CD14-positive monocyte (primary cell): ENCODE data around the gene PRAC2. TPM values are rescaled to one million over a fixed set of nuclear protein-coding genes. Genes with fewer than 3 reads are reported as not detected.

Experiments used
- DNase-seq, 3 donors: peaks; one replicate each; pipeline ENCODE4 v3.0.0-alpha.2; 2011 to 2022
- H2AFZ ChIP-seq: 2 replicates; pipeline ENCODE4 v1.6.0; 2012; ENCODE audit warnings: mild to moderate bottlenecking, low read depth, low read length, inconsistent platforms; ENCODE audit not compliant: insufficient read depth, poor library complexity, severe bottlenecking
- H3K27ac ChIP-seq, 2 donors: 1 replicate in 1 of 2; 2 replicates in 1 of 2; pipeline ENCODE4 v1.5.1; 2012 to 2013; ENCODE audit warnings: low read length in 2 of 2, control low read depth in 1 of 2, inconsistent platforms in 1 of 2, low read depth in 1 of 2, mild to moderate bottlenecking in 1 of 2
- H3K27me3 ChIP-seq, 2 donors: one replicate each; pipeline versions ENCODE4 v1.6.0 to v1.6.1; 2011 to 2013; ENCODE audit warnings: low read length in 2 of 2; ENCODE audit not compliant: control insufficient read depth in 2 of 2, insufficient read depth in 2 of 2
- H3K36me3 ChIP-seq, 2 donors: replicated peaks in 1 of 2; 1 replicate in 1 of 2; 2 replicates in 1 of 2; pipeline versions ENCODE4 v1.5.1 to v1.6.1; 2012 to 2013; ENCODE audit warnings: low read length in 2 of 2, control low read depth in 1 of 2, inconsistent platforms in 1 of 2, mild to moderate bottlenecking in 1 of 2; ENCODE audit not compliant: insufficient read depth in 2 of 2, control insufficient read depth in 1 of 2
- H3K4me1 ChIP-seq, 2 donors: 1 replicate in 1 of 2; 2 replicates in 1 of 2; pipeline versions ENCODE4 v1.5.1 to v1.6.1; 2012 to 2013; ENCODE audit warnings: low read length in 2 of 2, control low read depth in 1 of 2, inconsistent platforms in 1 of 2, mild to moderate bottlenecking in 1 of 2, moderate library complexity in 1 of 2; ENCODE audit not compliant: insufficient read depth in 2 of 2, control insufficient read depth in 1 of 2
- H3K4me2 ChIP-seq: replicated peaks from 2 replicates; pipeline ENCODE3; 2012; ENCODE audit warnings: low read length, moderate library complexity, mild to moderate bottlenecking; ENCODE audit not compliant: poor library complexity, severe bottlenecking; ENCODE audit errors: extremely low read depth
- H3K4me3 ChIP-seq, 3 experiments: fragments of 200-600 bp in 1 of 3; sonication (generic) in 1 of 3; replicated peaks in 1 of 3; 1 replicate in 2 of 3; 2 replicates in 1 of 3; pipeline ENCODE4 v1.5.1; 2011 to 2013; ENCODE audit warnings: low read length in 3 of 3, mild to moderate bottlenecking in 3 of 3, control low read depth in 2 of 3, low read depth in 2 of 3, inconsistent platforms in 1 of 3, moderate library complexity in 1 of 3
- H3K79me2 ChIP-seq: 2 replicates; pipeline ENCODE4 v1.6.0; 2012; ENCODE audit warnings: mild to moderate bottlenecking, control low read depth, inconsistent platforms, low read length, moderate library complexity; ENCODE audit not compliant: insufficient read depth
- H3K9ac ChIP-seq: 2 replicates; pipeline ENCODE4 v1.6.0; 2017; ENCODE audit warnings: low read length, mild to moderate bottlenecking; ENCODE audit not compliant: insufficient read depth, poor library complexity, severe bottlenecking
- H3K9me3 ChIP-seq, 2 donors: replicated peaks in 1 of 2; 1 replicate in 1 of 2; 2 replicates in 1 of 2; pipeline versions ENCODE4 v1.5.1 to v1.6.1; 2012 to 2013; ENCODE audit warnings: low read length in 2 of 2, control low read depth in 1 of 2; ENCODE audit not compliant: control insufficient read depth in 1 of 2, insufficient read depth in 1 of 2
- H4K20me1 ChIP-seq: 2 replicates; pipeline ENCODE4 v1.6.0; 2012; ENCODE audit warnings: mild to moderate bottlenecking, low read length, control low read depth, moderate library complexity; ENCODE audit not compliant: insufficient read depth
- H3K27ac Mint-ChIP-seq, 7 donors: one replicate each; pipeline ENCODE4 v1.8.0; 2020; ENCODE audit warnings: mild to moderate bottlenecking in 7 of 7, mixed read lengths in 7 of 7, moderate library complexity in 6 of 7, inconsistent platforms in 2 of 7
- H3K27me3 Mint-ChIP-seq, 3 donors: one replicate each; pipeline ENCODE4 v1.8.0; 2021 to 2022; ENCODE audit warnings: low read depth in 3 of 3, mild to moderate bottlenecking in 3 of 3, mixed read lengths in 3 of 3, moderate library complexity in 3 of 3, inconsistent platforms in 1 of 3
- H3K36me3 Mint-ChIP-seq, 2 donors: one replicate each; pipeline ENCODE4 v1.8.0; 2020; ENCODE audit warnings: mixed read lengths in 2 of 2, inconsistent platforms in 1 of 2, mild to moderate bottlenecking in 1 of 2
- H3K4me1 Mint-ChIP-seq: one replicate; pipeline ENCODE4 v1.8.0; 2020; ENCODE audit warnings: mild to moderate bottlenecking, mixed read lengths
- H3K4me3 Mint-ChIP-seq, 2 donors: one replicate each; pipeline ENCODE4 v1.8.0; 2020; ENCODE audit warnings: mild to moderate bottlenecking in 2 of 2, mixed read lengths in 2 of 2, moderate library complexity in 1 of 2
- H3K9me3 Mint-ChIP-seq, 7 donors: one replicate each; pipeline ENCODE4 v1.8.0; 2020 to 2022; ENCODE audit warnings: mixed read lengths in 7 of 7, mild to moderate bottlenecking in 6 of 7, moderate library complexity in 6 of 7, inconsistent platforms in 2 of 7
- WGBS: methylation state at CpG from one replicate; pipeline ENCODE4 v1.1.5; 2013; ENCODE audit warnings: missing lambda C conversion rate; ENCODE audit not compliant: insufficient coverage; 5-methylcytosine and 5-hydroxymethylcytosine counted together
- intact Hi-C, 2 donors: fragments of 100-400 bp; cut with micrococcal nuclease; formaldehyde crosslinking; loops; one replicate each; pipeline versions ENCODE4 v1.15.0 to v1.15.1; 2023
- polyA plus RNA-seq, 3 donors: library from polyadenylated mRNA; depleted of rRNA in 1 of 3; unstranded in 2 of 3; stranded (reverse) in 1 of 3; fragments of 300-500 nt in 2 of 3; fragments of >200 nt in 1 of 3; fragmentation: Illumina TruSeq in 2 of 3; gene quantifications; 1 replicate in 2 of 3; 2 replicates in 1 of 3; pipeline ENCODE4 v1.2.3, GENCODE V29; 2012 to 2021
- TF ChIP-seq, protein P1 (sequence below): fragments of 200-600 bp; IDR thresholded peaks from one replicate; pipeline ENCODE4 v1.8.0; 2022; ENCODE audit warnings: antibody characterized with exemption, mild to moderate bottlenecking

The PRAC2 gene
- polyA plus RNA-seq, 3 donors: not detected

- DNase-seq: no peak
- 1% methylated on average over 7 of the region's 7 CpGs for WGBS
- peaks cover 96 to 99% (median 97%) of the 10 kb centered on the region in 3 donors for H3K27me3 Mint-ChIP-seq
- peaks cover 14% of the 10 kb centered on the region for H3K4me1 Mint-ChIP-seq
- H3K79me2 ChIP-seq: no peaks in the 10 kb centered on the region
- peaks cover 0 to 2% of the 10 kb centered on the region in 2 donors for H3K4me1 ChIP-seq
- H3K9me3 Mint-ChIP-seq: peaks cover 0 to 23% (median 17%) of the 10 kb centered on the region in 7 donors
- peaks cover 0 to 46% of the 10 kb centered on the region in 2 donors for H3K9me3 ChIP-seq
- intact Hi-C loops: no loop called here
- no peak overlapping the region for H3K27ac Mint-ChIP-seq
- H3K27ac ChIP-seq: no peak overlapping the region
- no peak overlapping the region for H2AFZ ChIP-seq
- H3K4me2 ChIP-seq: no peak overlapping the region
- H3K4me3 ChIP-seq: no peak overlapping the region
- peaks cover 95 to 99% of the 10 kb centered on the region in 2 donors for H3K27me3 ChIP-seq
- peaks cover 2 to 14% of the 10 kb centered on the region in 2 donors for H3K36me3 Mint-ChIP-seq
- H3K4me3 Mint-ChIP-seq: peak overlapping the region in 1 of 2 donors; percentile 70
- no peaks in the 10 kb centered on the region for H3K36me3 ChIP-seq
- no peak overlapping the region for H3K9ac ChIP-seq
- TF ChIP-seq, protein P1, sequence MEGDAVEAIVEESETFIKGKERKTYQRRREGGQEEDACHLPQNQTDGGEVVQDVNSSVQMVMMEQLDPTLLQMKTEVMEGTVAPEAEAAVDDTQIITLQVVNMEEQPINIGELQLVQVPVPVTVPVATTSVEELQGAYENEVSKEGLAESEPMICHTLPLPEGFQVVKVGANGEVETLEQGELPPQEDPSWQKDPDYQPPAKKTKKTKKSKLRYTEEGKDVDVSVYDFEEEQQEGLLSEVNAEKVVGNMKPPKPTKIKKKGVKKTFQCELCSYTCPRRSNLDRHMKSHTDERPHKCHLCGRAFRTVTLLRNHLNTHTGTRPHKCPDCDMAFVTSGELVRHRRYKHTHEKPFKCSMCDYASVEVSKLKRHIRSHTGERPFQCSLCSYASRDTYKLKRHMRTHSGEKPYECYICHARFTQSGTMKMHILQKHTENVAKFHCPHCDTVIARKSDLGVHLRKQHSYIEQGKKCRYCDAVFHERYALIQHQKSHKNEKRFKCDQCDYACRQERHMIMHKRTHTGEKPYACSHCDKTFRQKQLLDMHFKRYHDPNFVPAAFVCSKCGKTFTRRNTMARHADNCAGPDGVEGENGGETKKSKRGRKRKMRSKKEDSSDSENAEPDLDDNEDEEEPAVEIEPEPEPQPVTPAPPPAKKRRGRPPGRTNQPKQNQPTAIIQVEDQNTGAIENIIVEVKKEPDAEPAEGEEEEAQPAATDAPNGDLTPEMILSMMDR: no peak
- H4K20me1 ChIP-seq: no peaks in the 10 kb centered on the region
Observed at GRCh38 chr17:48735062-48735351, 12.0 kb downstream of the PRAC2 start.

DNA sequence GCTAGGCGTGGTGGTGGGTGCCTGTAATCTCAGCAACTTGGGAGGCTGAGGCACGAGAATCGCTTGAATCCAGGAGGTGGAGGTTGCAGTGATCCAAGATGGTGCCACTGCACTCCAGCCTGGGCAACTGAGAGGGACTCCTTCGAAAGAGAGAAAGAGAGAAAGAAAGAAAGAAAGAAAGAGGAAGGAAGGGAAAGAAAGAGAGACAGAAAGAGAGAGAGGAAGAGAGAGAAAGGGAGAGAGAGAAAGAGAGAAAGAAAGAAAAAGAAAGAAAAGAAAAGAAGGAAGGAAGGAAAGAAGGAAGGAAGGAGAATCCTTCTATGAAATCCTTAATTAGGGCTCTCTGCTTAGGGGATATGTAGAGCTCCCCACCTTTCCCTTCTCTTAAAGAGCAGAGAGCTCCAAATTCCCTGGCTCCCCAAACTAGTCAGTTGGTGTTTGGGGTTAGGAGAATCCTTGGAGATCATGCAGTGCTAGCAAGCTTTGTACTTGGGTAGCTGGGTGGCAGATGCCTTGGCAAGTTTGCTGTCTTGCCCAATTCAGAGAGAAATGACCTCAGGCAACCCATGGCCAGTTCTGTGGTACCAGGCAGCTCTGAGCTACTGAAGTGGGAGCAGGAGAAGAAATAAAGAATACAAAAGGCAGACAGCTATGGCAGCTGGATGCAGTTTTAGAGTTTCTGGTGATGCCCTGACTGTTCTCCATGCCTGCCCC is 14.5 kb downstream of the PRAC2 start:
- no peak overlapping the region for H3K9ac ChIP-seq
- no peaks in the 10 kb centered on the region for H3K79me2 ChIP-seq
- no peaks in the 10 kb centered on the region for H4K20me1 ChIP-seq
- no peaks in the 10 kb centered on the region for H3K36me3 ChIP-seq
- peaks cover 2 to 14% of the 10 kb centered on the region in 2 donors for H3K36me3 Mint-ChIP-seq
- H3K27ac ChIP-seq: no peak overlapping the region
- peaks cover 0 to 24% (median 20%) of the 10 kb centered on the region in 7 donors for H3K9me3 Mint-ChIP-seq
- no peak overlapping the region for H3K4me3 ChIP-seq
- no peak for DNase-seq
- peaks cover 0 to 35% of the 10 kb centered on the region in 2 donors for H3K9me3 ChIP-seq
- no peak overlapping the region for H3K4me2 ChIP-seq
- H3K27ac Mint-ChIP-seq: no peak overlapping the region
- H3K4me3 Mint-ChIP-seq: peak overlapping the region in 1 of 2 donors; percentile 74
- TF ChIP-seq, protein P1: no peak
- no peak overlapping the region for H2AFZ ChIP-seq
- whole genome bisulfite sequencing: 17% methylated on average over 1 of the region's 4 CpGs
- peaks cover 97 to 99% (median 98%) of the 10 kb centered on the region in 3 donors for H3K27me3 Mint-ChIP-seq
- intact Hi-C loops: no loop called here
- peaks cover 0 to 2% of the 10 kb centered on the region in 2 donors for H3K4me1 ChIP-seq
- peaks cover 96 to 100% of the 10 kb centered on the region in 2 donors for H3K27me3 ChIP-seq
- H3K4me1 Mint-ChIP-seq: peaks cover 14% of the 10 kb centered on the region
